Measurements from ENCODE around the gene CYP3A4. TPM values are rescaled to one million over a fixed set of nuclear protein-coding genes. Genes with fewer than 3 reads are reported as not detected.
"Not testable (repeated sequence)": the region's sequence is repeated elsewhere in the genome, so short reads cannot be mapped to it uniquely, and the experiment has no call there.

CYP3A4 gene
- total RNA-seq, 2 donors from 2014 or later, result 4.9 to 12.9 TPM

DNA sequence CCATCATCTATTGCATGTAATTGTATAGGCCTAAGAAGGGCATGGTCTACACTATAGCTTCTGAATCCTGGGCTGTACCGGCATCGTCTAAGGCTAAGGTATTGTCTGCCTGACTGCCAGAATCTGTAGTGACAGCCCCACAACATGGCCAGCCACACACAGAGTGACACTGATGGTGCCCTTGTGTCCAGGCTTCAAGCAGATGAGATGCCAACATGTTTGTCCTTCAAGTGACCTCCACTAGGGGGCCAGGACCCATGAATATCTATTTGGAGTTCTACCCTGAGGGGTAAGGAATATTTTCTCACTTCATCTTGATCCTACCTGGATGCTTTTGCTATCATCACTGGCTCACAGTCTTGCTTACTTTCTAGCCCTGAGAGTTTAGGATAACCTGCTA lies 50.5 kb downstream of the CYP3A4 start:
- ATAC-seq (no peak), DNase-seq (no peak)
- intact Hi-C loops (cut with DNase I, micrococcal nuclease), result no loop called here

DNA sequence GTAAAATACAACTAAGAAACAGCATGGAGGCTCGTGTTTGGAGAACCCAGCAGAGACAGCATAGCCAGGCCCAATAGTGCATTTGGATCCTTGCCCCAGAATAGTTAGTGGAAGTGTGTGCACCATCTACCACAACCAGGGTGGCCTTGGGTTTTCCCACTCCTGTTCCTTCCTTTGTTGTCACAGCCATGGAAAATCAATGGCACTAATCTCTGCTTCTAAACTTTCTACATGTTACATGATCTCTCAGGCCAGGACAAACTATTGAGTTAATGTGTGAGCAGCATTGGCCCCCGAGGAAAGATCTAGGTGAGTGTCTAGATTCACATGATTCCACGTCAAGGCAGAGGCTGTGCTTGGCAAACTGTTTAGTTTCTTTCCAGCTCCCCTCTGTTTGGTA lies 51.0 kb downstream of the CYP3A4 start:
- no peak for ATAC-seq
- DNase-seq, result no peak
- intact Hi-C loops (cut with DNase I, micrococcal nuclease), result no loop called here

DNA sequence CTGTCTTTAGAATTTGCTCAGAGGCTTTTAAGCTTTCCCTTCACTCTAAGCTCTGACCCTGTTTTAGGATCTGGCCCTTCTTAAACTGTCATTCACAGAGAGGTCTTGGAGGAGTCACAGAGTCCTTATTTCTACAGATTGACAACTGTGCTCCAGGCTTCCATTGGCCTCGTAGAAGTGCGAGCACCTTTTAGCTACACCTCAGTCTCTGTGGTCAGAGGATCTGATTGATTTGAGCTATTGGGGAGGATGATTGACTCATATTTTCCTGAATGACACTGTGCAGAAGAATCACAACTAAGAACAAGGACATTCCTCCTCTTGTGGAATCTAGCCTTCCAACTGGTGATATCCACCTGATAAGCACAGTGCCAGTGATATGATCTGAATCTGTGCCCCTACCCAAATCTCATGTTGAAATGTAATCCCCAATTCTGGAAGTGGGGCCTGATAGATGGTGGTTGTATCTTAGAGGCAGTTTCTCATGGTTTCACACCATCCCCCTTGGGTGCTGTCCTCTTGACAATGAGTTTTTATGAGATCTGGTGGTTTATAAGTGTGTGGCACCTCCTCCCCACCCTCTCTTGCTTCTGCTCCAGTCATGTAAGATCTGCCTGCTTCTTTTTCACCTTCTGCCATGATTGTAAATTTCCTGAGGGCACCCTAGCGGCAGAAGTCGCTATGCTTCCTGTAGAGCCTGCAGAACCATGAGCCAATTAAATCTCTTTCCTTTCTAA lies 52.2 kb downstream of the CYP3A4 start:
- intact Hi-C loops (cut with DNase I, micrococcal nuclease), result no loop called here
- ATAC-seq, result no peak
- DNase-seq, result no peak

DNA sequence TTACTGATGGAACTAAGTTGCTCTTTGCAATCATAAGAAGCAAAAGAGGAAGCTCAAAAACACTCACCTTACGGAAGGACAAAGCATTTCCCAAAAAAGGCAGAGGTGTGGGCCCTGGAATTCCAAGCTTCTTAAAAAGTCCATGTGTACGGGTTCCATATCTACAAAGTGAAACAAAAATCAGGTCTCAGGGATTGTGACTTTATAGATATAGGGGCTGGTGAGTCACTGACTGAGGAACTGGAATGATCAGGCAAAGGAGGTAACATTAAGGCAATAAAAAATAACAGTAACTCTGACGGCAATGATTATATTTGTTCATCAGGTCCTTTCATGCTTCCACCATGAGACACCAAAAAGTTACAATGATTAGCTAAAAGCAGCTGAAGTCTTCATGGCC lies 53.0 kb downstream of the CYP3A4 start:
- DNase-seq (no peak), ATAC-seq (no peak)
- intact Hi-C loops (cut with DNase I, micrococcal nuclease), result no loop called here

DNA sequence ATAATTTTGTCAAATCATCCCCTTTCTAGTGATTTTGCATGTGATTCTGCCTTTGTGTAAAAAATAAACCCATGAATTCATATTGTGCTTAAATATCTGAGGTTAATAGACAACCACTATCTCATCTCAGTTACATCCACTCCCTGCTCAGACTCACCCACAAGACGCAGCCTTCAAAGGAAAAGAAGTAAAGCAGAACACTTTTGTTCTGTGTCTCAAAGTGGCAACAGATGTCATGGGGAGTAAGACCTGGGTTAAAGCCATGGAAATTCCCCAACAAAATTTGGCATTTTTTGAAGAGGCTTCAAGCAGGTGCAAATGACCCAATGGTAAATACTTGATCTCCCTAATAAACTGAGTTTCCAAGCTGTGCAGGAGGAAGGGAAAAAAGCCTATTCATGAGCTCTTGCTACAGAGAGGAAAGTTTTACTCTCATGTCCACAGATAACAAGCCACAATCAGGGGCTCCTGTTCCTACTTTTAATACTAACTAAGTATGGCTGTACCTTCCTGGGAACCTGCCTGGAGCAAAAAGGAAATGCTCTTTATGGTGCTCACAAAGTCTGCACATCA lies 53.7 kb downstream of the CYP3A4 start:
- DNase-seq, result no peak
- intact Hi-C loops (cut with DNase I, micrococcal nuclease), result no loop called here
- ATAC-seq, result no peak

DNA sequence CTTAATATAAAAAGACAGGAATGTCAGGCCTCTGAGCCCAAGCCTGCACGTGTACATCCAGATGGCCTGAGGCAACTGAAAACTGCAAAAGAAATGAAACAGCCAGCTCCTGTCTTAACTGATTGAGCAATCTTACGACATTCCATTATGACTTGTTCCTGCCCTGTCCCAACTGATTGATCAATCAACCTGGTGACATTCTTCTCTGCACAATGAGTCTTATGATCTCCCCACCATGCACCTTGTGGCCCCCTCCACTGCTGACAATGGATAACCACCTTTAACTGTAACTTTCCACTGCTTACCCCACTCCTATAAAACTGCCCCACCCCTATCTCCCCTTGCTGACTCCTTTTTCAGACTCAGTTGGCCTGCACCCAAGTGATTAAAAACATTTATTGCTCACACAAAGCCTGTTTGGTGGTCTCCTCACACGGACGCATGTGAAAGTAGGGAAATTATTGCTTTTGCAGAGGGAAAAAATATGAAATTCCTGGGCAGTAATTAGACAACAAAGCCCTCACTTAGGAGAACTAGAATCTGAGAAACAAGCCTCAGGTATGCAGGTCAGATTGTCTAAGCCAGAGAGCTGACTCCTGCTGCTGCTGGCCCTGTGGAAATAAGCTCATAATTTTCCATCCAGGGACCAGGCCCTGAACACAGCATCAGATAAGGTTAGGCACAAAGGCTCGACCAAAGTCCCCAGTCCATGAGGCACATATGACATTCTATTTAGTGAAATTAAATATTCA lies 54.3 kb downstream of the CYP3A4 start:
- no peak for DNase-seq
- ATAC-seq, result no peak
- intact Hi-C loops (cut with DNase I, micrococcal nuclease), result no loop called here

DNA sequence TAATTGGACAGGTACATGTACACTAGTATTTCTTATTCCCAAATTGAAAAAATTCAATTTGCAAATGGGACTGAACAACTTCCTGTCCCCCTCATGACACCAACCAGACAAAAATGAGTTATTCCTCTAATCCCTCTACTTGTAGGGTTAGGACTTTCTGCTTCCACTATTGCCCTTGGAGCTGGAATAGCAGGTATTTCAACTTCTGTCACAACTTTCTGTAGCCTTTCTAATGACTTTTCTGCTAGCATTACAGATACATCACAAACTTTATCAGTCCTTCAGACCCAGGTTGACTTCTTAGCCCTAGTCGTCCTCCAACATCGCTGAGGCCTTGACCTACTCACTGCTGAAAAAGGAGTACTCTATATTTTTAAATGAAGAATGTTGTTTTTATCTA lies 55.4 kb downstream of the CYP3A4 start:
- intact Hi-C loops (cut with DNase I, micrococcal nuclease), result no loop called here
- DNase-seq (no peak), ATAC-seq (no peak)

DNA sequence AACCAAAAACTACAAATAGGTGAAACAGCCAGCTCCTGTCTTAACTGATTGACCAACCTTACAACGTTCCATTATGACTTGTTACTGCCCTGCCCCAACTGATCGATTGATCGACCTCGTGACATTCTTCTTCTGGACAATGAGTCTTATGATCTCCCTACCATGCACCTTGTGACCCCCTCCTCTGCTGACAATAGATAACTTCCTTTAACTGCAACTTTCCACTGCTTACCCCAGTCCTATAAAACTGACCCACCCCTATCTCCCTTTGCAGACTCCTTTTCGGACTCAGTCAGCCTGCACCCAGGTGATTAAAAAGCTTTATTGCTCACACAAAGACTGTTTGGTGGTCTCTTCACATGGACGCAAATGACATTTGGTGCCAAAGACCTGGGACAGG lies 60.8 kb downstream of the CYP3A4 start:
- intact Hi-C loops (cut with DNase I, micrococcal nuclease); ATAC-seq; DNase-seq: not testable (repeated sequence)

DNA sequence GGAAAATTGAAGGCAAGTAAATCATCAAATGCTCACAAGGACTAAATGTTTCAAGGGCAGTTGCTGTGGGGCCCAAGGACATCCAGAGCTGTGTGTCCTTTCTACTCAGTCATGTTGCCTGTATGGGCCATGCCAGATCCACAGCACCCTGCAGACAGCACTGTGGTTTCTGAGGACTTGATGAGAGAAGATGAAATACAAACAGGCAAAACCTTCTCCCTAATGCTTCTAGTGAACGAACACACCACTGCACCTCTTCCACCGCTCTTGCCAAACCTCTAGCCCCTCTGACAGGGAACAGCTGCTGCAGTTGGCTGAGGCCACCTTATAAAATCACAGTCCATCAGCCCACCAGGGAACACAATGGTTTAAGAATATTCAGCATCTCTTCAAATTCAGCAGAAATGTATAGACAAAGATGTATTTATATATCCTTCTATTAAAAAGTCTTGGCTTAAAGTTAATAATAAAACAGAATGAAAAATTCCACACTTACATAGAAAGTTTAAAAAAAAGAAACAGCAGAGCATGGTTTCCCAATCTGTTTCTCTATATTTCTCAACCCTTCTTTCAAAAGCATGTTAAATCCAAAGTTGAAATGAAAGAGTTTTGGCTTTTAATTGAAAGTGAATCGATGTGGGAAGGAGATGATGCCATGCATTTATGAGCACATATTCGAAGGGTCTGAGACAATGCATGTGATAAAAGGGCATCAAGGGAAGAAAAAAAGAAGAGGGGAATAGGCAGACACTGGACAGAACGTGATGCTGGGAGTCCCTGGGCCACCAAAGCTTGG lies 63.0 kb downstream of the CYP3A4 start:
- peak; percentile 26 for ATAC-seq
- intact Hi-C loops (cut with DNase I, micrococcal nuclease), result no loop called here
- DNase-seq, result peak in 1 of 2 donors; percentile 7

DNA sequence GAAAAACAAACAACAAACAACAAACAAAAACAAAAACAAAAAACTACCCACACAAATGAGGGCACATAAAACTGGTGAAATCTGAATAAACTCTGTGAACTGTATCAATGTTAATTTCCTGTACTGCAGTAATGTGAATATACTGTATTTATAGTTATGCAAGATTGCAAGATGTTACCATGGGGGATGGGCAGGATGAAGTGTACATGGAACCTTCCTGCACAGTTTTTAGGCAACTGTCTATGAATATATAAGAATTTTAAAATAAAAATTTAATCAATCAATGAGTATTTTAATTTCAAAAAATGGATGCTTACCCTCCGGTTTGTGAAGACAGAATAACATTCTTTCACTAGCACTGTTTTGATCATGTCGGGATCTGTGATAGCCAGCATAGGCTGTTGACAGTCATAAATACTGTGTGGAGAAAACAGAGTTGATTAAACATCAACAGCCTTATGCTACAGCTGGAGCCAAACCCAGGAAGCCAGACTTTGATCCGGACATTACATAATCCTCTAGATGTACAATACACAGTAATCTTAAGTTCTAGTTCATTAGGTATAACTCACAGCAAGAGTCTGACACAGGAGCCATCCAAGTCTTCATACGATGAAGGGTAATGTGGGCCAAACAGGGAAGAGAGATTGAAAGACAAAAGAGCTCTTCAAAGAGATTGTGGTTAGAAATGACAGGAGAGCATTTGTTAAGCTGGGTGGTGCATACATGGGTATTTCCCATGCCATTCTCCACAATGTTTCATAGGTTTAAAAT lies 63.8 kb downstream of the CYP3A4 start:
- ATAC-seq (peak; percentile 99), DNase-seq (peak; percentile 34 to 37)
- intact Hi-C loops (cut with DNase I, micrococcal nuclease), result no loop called here

DNA sequence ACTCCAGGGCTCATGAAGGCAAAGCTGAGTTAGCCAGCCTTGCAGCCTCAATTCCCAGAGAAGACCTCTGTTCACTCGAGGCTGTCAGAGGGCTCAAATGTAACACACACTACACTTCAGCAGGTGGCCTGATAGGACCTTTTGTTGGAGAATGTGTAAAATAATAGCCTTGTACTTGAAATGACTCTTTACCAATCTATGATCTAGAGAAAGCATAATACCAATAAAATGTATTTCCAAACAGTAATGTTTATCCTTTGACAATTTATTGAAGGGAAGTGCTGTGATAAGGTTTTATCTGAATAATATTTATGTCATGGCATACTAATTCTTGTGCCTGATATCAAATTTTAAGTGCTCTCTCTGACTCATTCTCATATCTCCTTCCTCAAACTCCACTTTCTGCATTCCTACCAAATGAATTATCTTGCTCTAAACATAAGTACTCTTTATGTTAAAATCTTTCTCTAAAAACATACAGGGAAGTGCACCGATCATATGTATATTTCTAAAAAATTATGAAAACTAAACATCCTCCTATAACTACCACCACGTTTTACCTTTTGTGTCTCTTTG lies 69.9 kb downstream of the CYP3A4 start:
- ATAC-seq, result no peak
- intact Hi-C loops (cut with DNase I, micrococcal nuclease), result no loop called here
- no peak for DNase-seq

DNA sequence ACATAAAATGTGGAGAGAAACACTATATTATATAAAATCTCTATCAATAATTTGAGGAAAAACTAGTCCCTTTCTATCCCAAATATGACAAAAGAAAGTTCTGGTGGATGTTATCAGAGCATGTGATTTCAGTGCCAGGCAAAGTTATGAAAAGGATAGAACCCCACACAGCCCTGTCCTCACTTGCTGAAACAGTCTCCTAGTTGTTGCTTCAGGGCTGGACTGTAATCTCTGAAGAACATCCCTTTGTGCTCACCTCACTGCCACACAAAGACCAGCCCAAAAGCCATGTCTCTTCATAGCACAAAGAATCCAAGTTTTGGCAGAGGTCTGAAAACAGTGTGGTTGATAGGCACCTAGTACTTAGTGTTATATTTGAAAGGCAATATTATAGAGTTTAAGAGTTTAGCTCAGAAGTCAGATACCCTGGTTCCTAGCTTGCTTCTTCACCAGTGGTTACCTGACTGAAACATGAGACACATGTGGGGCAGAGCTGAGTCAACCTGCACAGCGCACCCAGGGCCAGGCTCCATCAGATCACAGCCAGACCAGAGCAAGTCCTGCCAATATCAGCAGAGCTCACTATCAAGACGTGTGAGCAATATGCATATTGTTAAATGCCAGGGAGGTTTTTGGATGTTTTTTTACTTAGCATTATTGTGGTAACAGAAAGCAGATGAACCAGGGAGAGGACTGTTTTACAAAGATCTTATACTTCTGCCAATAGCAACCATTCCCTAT lies 74.0 kb downstream of the CYP3A4 start:
- ATAC-seq, result no peak

DNA sequence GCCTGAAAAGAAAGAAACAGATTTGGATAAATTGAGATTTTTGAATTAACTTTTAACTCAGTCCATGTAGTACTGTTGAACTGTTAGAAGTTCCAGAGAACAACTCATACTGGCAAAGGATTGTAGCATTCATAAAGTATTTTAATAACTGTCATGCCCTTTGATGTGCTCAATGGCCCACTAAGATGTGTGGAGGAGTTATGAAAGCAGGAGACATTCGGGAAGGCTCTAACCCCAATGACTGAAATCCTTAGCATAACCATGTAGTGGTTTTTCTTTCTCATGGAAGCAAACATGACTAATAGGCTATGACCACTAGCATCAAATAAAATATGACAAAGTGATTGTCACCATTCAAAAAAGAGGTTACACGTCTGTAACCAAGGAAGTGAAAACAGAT lies 74.7 kb downstream of the CYP3A4 start:
- ATAC-seq, result no peak
- DNase-seq, result no peak
- intact Hi-C loops (cut with DNase I, micrococcal nuclease), result no loop called here

More for the DNA sequence above, 74.0 kb downstream of the CYP3A4 start:
- no peak for DNase-seq
- intact Hi-C loops (cut with DNase I, micrococcal nuclease), result no loop called here

DNA sequence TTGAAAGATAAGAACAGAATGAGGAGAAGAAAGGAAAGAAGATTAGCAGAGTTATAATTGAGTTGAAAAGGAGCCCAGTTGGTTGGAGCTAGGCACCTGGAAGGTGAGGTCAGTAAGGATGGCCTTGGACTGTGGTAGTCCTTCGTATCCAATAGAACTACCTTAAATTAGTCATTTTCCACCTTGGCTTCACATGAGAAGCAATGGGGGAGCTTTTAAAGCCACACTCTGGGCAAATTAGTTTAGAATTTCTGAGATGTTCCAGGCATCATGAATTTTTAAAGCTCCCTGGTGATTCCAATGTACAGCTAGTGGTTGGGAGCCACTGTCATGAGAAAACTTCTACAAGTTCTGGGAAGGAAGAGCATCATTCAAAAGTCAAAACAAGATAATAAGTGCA lies 76.9 kb downstream of the CYP3A4 start:
- DNase-seq (no peak), ATAC-seq (no peak)

More for the DNA sequence above, 76.9 kb downstream of the CYP3A4 start:
- intact Hi-C loops (cut with DNase I, micrococcal nuclease), result no loop called here
